GM18499 (cell line): ENCODE results near the gene ATP2C2.
"Not testable (repeated sequence)": the region's sequence is repeated elsewhere in the genome, so short reads cannot be mapped to it uniquely, and the experiment has no call there.

Experiments
- ATAC-seq: cut with Tn5 transposase; IDR thresholded peaks from one replicate; pipeline ENCODE4 v1.9.1; 2021; ENCODE audit warnings: moderate number of reproducible peaks; ENCODE audit not compliant: insufficient read depth, unreplicated experiment

The ATP2C2 gene

GRCh38 chr16:84444476-84444875 is 76.1 kb downstream of the ATP2C2 start:
- ATAC-seq: no peak

DNA sequence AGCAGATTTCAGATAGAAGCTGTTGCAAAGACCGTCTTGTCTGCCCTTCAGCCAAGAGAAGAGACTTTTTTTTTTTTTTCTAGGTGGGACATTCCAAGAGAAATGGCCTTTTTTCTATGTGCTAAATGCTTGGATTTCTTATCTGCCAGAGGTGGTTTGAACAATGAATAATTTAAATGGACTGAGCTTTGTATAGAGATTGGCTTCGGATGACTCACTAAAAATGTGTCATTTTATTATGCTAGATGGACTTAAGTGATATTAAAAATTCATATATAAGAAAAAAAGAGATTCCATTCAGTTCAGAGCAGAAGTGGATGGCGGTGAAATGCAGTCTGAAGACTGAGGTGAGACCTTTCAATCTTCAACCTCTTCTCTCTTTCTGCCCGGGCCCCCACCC is 77.7 kb downstream of the ATP2C2 start:
- no peak for ATAC-seq

GRCh38 chr16:84446596-84447392 is 78.5 kb downstream of the ATP2C2 start:
- ATAC-seq: no peak

DNA sequence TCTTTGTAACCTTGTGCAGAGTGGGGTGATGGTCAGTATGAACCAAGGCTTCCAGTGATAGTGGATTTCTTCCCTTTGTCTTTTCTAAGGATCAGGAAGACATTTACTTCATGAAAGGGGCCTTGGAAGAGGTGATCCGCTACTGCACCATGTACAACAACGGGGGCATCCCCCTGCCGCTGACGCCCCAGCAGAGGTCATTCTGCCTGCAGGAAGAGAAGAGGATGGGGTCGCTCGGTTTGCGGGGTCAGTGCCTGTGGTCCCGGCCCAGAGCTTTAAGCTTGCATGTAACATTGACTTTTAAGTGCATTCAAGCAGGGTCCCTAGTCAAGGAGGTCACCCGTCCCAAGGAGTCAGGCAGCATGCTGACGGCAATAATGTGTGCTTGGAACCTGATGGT is 80.1 kb downstream of the ATP2C2 start:
- ATAC-seq: no peak

DNA sequence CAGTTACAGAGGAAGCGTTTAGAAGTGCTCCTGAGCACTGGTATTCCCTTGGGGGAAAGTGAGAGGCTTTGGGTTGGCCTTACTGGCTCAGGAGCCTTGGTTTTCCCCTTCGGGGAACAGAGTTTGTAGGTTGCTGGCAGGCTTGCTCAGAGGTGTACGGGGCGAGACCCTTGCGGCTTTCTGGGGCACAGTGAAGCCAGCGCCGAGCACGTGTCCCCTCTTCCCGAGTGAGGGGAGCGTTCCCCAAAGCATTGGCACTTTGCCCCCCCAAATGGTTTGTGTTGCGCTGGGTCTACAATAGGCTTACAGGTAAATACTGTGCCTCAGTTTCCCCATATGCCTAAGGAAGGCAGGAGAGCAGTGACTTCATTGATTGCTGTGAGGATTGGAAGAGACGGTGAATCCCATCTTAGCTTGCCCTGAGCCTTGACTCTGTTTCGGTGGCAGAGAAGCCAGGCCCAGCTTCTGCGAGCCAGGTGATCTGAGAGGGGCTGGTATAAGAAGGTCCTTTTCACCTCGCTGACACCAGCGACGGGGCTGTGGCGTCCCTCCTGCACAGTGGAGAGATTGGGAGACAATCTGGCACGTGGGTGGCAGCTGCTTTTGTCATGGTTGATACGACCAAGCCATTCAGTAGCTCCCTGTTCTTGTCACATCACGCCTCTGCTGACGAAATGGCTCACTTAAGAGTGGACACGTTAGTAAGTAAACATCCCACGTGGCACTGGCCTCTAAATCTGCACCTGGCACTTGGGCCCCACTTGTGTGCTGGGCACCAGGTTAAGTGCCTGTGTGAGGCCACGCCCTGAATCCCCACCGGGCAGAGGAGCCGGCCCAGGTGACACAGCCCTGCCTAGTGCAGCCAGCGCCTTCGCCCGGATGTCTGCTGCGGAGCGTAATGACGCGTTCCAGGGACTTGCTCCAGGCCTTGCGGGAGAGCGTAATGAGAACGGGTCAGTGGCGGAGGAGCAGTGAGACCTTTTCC is 81.1 kb downstream of the ATP2C2 start:
- no peak for ATAC-seq

DNA sequence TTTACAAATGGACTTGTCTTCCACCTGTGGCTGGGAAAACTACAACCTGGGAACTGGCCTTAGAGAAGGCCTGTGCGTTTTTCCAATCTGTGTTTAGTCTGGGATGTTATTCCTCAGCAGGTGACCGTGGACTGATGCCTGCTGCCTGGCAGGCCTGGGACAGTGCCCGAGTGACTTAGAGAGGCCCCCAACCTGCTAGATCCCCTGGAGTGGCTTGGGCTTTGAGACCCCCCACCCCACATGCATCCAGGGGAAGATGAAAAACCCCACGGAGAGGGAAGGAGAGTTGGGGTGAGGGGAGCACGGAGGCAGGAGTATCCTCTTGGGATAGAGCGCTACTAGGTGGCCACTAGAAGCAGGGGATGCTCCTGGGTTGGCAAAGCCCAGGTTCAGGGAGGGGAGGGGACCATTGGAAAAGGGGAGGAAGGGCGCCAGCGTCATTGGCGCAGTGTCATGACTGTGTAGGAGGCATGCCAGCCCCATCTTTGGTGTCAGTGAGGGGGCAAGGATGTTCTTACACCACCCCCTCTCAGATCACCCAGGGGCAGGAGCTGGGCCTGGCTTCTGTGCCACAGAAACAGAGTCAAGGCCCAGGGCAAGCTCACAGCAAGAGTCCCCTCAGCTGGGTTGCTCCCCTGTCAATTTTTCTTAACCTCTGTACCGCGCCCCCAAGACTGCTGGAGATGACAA is 82.0 kb downstream of the ATP2C2 start:
- no peak for ATAC-seq

DNA sequence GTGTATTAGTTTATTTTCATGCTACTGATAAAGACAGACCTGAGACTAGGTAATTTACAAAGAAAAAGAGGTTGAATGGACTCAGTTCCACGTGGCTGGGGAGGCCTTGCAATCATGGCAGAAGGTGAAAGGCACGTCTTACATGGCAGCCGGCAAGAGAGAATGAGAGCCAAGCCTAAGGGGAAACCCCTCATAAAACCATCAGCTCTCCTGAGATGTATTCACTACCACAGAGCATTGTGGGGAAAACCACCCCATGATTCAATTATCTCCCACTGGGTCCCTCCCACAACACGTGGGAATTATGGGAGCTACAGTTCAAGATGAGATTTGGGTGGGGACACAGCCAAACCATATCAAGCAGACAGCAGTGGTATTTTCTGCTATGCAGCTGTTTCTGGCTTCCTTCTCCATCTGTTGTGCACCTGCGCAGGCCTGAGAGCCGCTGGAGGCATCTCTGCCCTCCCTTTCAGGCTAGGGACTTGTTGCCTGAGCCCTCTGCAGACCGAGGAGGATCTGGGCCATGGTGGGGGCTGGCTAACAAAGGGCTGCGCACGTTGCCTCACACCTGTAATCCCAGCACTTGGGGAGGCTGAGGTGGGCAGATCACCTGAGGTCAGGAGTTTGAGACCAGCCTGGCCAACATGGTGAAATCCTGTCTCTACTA is 82.8 kb downstream of the ATP2C2 start:
- not testable (repeated sequence) for ATAC-seq

- no peak for ATAC-seq
These were observed 83.4 kb downstream of the ATP2C2 start for GRCh38 chr16:84451781-84452180.

- no peak for ATAC-seq
These were observed 84.9 kb downstream of the ATP2C2 start for GRCh38 chr16:84453061-84453752.

DNA sequence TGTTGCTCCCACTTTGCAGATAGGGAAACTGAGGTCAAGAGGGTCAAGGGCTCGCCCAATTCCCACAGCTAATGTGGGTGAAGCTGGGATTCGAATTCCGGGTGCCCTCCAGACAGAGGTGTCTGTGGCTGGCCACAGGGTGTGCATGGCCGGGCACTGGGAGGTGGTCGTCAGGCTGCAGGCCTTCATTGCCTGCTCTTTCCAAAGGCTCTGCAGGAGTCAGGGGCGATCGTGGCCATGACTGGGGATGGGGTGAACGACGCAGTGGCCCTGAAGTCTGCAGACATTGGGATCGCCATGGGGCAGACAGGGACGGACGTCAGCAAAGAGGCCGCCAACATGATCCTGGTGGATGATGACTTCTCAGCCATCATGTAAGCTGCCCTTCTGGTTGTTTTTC is 86.3 kb downstream of the ATP2C2 start:
- no peak for ATAC-seq

DNA sequence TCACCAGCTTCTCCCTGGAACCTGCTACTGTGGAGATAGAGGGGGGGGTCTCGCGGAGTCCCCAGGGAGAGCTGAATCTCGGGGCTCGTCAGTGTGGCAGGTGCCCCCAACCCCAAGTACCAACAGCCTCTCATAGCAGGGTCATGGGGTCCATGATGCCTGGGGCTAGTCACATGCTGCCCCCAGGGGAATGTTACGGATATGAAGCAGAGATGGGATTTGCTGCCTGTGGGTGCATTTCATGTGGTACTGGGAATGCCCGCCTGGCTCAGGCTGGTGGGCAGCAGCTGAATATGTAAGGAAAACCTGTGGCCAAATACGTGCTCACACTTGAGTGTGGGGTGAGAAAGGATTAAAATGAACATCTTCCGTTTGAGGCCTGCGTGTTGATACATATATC is 86.7 kb downstream of the ATP2C2 start:
- no peak for ATAC-seq

DNA sequence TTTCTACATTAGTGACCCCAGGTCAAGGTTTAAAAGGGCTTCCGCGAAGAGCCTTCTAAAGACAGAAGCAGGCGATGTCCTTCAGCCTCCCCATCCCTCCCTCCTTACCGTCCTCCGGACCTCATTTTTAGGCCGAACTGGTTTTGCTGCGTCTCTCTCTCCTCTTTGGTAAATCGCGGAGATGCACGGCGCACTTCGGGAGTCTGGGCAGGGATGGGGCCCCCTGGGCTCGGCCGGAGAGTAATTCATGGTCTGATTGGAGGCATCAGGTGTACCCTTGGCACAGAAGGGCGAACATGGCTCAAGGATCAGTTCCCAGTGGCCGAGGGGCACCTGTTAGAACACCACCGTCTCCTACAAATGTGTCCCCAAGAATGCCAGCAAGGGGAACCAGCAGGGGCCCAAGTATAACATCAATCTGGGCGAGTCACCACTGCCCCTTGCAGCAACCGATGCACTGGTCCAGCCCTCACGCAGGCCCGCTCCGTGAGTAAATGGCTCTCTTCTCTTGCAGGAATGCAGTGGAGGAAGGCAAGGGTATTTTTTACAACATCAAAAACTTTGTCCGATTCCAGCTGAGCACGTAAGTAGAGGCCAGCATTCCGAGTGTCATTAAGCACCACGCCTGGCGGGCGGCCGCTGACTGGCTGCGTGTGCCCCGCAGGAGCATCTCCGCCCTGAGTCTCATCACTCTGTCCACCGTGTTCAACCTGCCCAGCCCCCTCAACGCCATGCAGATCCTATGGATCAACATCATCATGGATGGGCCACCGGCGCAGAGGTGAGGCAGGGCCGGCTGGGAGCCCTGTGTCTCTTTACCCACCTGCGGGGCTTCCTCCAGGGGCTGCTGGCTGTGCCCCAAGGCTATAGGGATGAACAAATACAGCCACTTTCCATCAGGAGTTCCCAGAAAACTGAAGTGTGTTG is 90.5 kb downstream of the ATP2C2 start:
- ATAC-seq: no peak

DNA sequence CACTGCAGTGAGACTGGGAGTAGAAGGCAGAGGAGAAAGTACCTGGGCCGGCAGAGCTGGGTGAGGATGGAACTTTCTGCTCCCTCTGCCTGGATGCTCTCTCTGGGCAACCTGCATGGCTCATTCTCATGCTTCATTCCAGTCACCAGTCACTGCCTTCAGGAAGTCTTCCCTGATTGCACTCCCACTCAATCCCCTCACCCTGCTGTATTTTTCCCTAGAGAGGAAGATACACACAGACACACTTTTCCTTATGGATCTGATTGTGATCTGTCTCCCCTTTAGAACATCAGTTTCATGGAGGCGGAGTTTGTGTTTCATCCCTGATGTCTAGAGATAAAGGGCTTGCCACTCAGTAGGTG is 91.2 kb downstream of the ATP2C2 start:
- no peak for ATAC-seq

GRCh38 chr16:84459941-84460405 is 91.6 kb downstream of the ATP2C2 start:
- ATAC-seq: no peak

DNA sequence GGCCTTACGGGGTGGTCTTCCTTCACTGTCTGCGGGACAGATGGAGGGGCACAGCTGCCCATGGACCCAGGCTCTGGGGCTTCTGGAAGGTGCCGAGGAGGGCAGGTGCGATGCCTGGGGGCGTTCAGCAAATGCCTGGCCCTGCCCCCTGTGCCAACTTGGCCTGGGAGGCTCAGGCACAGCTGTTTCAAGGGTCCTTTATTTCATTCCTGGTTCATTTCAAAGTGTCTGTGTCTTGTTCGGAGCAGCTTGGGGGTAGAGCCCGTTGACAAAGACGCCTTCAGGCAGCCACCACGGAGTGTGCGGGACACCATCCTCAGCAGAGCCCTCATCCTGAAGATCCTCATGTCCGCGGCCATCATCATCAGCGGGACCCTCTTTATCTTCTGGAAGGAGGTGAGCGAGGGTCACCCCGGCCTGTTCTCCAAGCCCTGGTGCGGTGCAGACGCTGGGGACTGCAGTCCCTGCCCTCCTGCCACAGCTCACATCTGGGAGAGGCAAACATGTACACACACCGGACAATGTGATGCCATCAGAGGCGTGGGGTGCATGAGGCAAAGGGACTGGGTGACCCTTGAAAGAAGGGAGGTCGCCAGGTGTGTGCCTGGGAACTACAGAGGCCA is 92.2 kb downstream of the ATP2C2 start:
- ATAC-seq: no peak

DNA sequence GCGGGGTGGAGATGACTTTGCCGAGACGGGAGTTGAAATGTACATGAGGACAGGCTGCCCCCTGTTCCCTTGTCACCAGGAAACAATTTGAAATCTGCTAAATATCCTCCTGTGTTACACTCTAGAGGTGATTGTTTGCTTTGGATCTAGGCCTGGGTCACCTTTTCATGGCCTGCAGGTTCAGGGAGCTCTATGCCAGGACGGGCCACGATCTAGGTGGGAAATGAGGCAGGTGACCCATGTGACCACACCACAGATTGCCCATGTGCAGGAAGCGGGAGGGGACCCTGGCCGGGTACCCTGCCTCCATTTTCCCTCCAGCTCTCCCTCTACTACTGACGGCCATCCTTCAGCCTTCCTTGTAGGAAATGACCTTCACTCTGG is 92.7 kb downstream of the ATP2C2 start:
- ATAC-seq: no peak

GRCh38 chr16:84461413-84462295 is 93.3 kb downstream of the ATP2C2 start:
- no peak for ATAC-seq
